Skeletal muscle satellite cell (primary cell): Measurements from ENCODE around the gene HBA2.
"Not testable (repeated sequence)": the region's sequence is repeated elsewhere in the genome, so short reads cannot be mapped to it uniquely, and the experiment has no call there.

ENCODE experiments used
- H3K27me3 ChIP-seq: 2 replicates; pipeline ENCODE4 v1.7.0; 2013; ENCODE audit warnings: low read length; ENCODE audit not compliant: control insufficient read depth, insufficient read depth
- H3K36me3 ChIP-seq: 2 replicates; pipeline ENCODE4 v1.7.0; 2013; ENCODE audit warnings: mild to moderate bottlenecking, control low read depth, low read length; ENCODE audit not compliant: insufficient read depth
- H3K4me1 ChIP-seq: 2 replicates; pipeline ENCODE4 v1.7.0; 2013; ENCODE audit warnings: low read length; ENCODE audit not compliant: control insufficient read depth, insufficient read depth
- H3K4me2 ChIP-seq: 2 replicates; pipeline ENCODE4 v1.7.0; 2013; ENCODE audit warnings: mild to moderate bottlenecking, low read length
- H3K4me3 ChIP-seq: 2 replicates; pipeline ENCODE4 v1.7.0; 2013; ENCODE audit warnings: low read length
- H3K9ac ChIP-seq: 2 replicates; pipeline ENCODE4 v1.7.0; 2013; ENCODE audit warnings: mild to moderate bottlenecking, low read depth, low read length, moderate library complexity
- H3K9me3 ChIP-seq: replicated peaks from 2 replicates; pipeline ENCODE4 v1.7.0; 2013; ENCODE audit warnings: mild to moderate bottlenecking, control low read depth, low read length

The HBA2 gene

GRCh38 chr16:143456-143855, 29.2 kb upstream of the HBA2 start:
- Histone ChIP-seq H3K4me2 (no peak overlapping the region), H3K4me1 (peaks cover under 1% of the 10 kb centered on the region), H3K9me3 (no peaks in the 10 kb centered on the region)

GRCh38 chr16:144797-145252, 27.9 kb upstream of the HBA2 start:
- H3K36me3 ChIP-seq = no peaks in the 10 kb centered on the region
- H3K9ac ChIP-seq = no peak overlapping the region
- H3K27me3 ChIP-seq = peaks cover 6% of the 10 kb centered on the region
- no peak overlapping the region for H3K4me2 ChIP-seq
- H3K4me1 ChIP-seq = peaks cover 13% of the 10 kb centered on the region
- no peaks in the 10 kb centered on the region for H3K9me3 ChIP-seq
- H3K4me3 ChIP-seq = no peak overlapping the region

More at GRCh38 chr16:143456-143855, 29.2 kb upstream of the HBA2 start:
- Histone ChIP-seq H3K9ac (no peak overlapping the region), H3K4me3 (no peak overlapping the region), H3K36me3 (no peaks in the 10 kb centered on the region), H3K27me3 (peaks cover under 1% of the 10 kb centered on the region)

- H3K27me3 ChIP-seq = peaks cover 11% of the 10 kb centered on the region
- H3K4me3 ChIP-seq = no peak overlapping the region
- H3K9ac ChIP-seq = no peak overlapping the region
- no peak overlapping the region for H3K4me2 ChIP-seq
- H3K36me3 ChIP-seq = no peaks in the 10 kb centered on the region
- peaks cover 13% of the 10 kb centered on the region for H3K4me1 ChIP-seq
- no peaks in the 10 kb centered on the region for H3K9me3 ChIP-seq
Measured at GRCh38 chr16:146646-147045, 26.0 kb upstream of the HBA2 start.

DNA sequence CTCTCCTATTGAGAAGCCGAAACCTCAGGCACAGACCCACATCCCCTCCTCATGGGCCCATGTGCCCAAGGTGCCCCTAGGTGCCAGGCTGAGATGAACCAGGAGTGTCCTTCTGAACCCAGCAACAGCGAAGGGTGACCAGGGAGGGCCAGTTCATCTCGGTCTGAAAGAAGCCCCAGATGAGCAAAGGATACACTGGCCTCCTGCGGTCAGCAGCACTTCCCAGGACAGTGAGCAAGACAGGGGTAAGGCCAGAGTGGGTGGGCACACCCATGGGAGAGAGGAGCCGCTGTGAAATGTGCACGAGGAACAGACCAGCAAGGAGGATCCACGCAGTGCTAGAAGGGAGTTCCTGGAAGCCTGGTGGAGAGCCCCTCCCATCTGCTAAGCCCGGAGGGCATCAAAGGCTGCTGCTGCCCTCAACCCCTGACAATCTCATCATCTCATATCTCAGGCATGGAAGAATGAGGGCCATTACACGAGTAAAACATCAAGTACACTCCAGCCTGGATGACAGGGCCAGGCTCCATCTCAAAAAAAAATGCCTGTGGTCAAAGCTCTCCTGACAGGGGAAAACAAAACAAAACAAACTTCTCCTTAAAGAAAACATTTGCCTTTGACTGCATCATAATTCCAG, 23.5 kb upstream of the HBA2 start:
- Histone ChIP-seq H3K4me2 (peak overlapping the region; percentile 48), H3K36me3 (no peaks in the 10 kb centered on the region), H3K4me1 (peaks cover 13% of the 10 kb centered on the region), H3K4me3 (no peak overlapping the region), H3K9me3 (no peaks in the 10 kb centered on the region), H3K27me3 (peaks cover 11% of the 10 kb centered on the region), H3K9ac (no peak overlapping the region)

- no peak within 1 kb of the TSS for H3K9ac ChIP-seq
- H3K9me3 ChIP-seq = no peaks in the 10 kb centered on the region
- H3K4me2 ChIP-seq = no peak within 1 kb of the TSS
- peaks cover 23% of the 10 kb centered on the region for H3K27me3 ChIP-seq
- H3K36me3 ChIP-seq = no peaks in the 10 kb centered on the region
- H3K4me1 ChIP-seq = peaks cover 21% of the 10 kb centered on the region
- no peak within 1 kb of the TSS for H3K4me3 ChIP-seq
Measured at GRCh38 chr16:152141-153128, 20.2 kb upstream of the HBA2 start, which contains the start of gene HBZ. Gene HBZ (plus strand): TSS chr16:152644. CDS start chr16:152910, 266 bp downstream.

- H3K9me3 ChIP-seq, H3K4me2 ChIP-seq, H3K4me3 ChIP-seq, H3K36me3 ChIP-seq, H3K9ac ChIP-seq: not testable (repeated sequence)
- H3K27me3 ChIP-seq = peaks cover 23% of the 10 kb centered on the region
- peaks cover 21% of the 10 kb centered on the region for H3K4me1 ChIP-seq
Measured at GRCh38 chr16:153129-153521, 19.6 kb upstream of the HBA2 start.

DNA sequence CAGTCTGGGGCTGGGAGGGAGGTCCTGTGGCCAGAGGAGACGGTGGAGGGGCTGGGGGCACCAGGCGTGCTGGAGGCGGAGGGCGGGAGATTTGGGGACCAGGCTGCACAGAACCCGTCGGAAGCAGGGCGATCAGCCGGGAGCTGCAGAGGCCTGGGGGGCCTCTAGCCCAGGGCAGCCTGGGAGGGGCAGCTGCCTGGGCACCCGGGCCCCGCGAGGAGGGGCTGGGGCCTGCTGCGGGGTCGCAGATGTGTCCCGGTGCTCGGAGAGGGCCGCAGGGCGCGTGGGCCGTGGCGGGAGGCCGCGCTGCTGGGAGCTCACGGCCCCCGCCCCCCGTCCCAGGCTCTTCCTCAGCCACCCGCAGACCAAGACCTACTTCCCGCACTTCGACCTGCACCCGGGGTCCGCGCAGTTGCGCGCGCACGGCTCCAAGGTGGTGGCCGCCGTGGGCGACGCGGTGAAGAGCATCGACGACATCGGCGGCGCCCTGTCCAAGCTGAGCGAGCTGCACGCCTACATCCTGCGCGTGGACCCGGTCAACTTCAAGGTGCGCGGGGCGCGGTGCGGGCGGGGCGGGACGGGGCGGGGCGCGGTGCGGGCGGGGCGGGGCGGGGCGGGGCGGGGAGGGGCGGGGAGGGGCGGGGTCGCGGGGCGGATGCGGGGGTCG, 19.0 kb upstream of the HBA2 start:
- not testable (repeated sequence) for H3K4me2 ChIP-seq, H3K9me3 ChIP-seq, H3K36me3 ChIP-seq, H3K4me3 ChIP-seq, H3K9ac ChIP-seq
- Histone ChIP-seq H3K27me3 (peaks cover 24% of the 10 kb centered on the region), H3K4me1 (peaks cover 18% of the 10 kb centered on the region)

DNA sequence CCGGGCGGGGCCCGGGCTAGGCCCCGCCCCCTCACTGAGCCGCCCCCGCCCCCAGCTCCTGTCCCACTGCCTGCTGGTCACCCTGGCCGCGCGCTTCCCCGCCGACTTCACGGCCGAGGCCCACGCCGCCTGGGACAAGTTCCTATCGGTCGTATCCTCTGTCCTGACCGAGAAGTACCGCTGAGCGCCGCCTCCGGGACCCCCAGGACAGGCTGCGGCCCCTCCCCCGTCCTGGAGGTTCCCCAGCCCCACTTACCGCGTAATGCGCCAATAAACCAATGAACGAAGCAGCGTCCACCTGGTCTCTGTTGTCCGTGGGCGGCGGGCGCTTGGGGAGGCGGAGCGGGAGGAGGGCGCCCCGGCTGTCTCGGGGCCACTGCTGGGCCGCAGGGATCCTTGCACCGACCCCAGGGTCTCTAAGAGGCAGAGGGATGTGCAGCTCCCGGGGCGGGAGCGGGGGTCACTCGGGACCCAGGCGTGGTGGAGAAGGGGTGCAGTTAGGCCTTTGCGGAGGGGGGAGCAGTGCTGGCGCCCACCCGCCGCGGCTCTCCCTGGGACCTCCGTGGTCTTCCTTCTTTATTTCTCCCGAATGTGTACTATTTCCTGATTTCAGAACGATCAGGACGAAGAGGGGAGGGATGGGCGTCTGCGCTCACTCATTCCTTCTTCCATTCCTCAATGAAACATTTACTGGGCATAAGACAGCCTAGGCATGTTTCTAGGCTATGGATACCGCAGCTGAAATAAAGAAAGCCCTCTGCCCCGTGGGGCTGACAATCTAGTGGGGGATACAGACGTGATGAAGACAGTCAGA, 18.3 kb upstream of the HBA2 start:
- Histone ChIP-seq H3K4me1 (peaks cover 11% of the 10 kb centered on the region), H3K9me3 (no peaks in the 10 kb centered on the region), H3K4me2 (peak overlapping the region; percentile 90), H3K27me3 (peaks cover 25% of the 10 kb centered on the region), H3K9ac (peak overlapping the region; percentile 31), H3K4me3 (peak overlapping the region; percentile 68), H3K36me3 (no peaks in the 10 kb centered on the region)

GRCh38 chr16:155031-155398, 17.7 kb upstream of the HBA2 start:
- H3K9ac ChIP-seq = peak overlapping the region; percentile 31
- H3K27me3 ChIP-seq = peaks cover 27% of the 10 kb centered on the region

GRCh38 chr16:159136-159849, 13.4 kb upstream of the HBA2 start:
- Histone ChIP-seq H3K4me3 (no peak overlapping the region), H3K27me3 (peaks cover 25% of the 10 kb centered on the region), H3K9ac (no peak overlapping the region), H3K4me2 (no peak overlapping the region), H3K9me3 (no peaks in the 10 kb centered on the region), H3K36me3 (no peaks in the 10 kb centered on the region), H3K4me1 (peaks cover 8% of the 10 kb centered on the region)

More at GRCh38 chr16:155031-155398, 17.7 kb upstream of the HBA2 start:
- H3K36me3 ChIP-seq = no peaks in the 10 kb centered on the region
- H3K9me3 ChIP-seq = no peaks in the 10 kb centered on the region
- H3K4me2 ChIP-seq = peak overlapping the region; percentile 90
- H3K4me1 ChIP-seq = peaks cover 9% of the 10 kb centered on the region
- H3K4me3 ChIP-seq = peak overlapping the region; percentile 68
